IMR-90 (cell line): Measurements from ENCODE around the gene COX7A2L.

Source experiments
- BHLHE40 ChIP-seq: fragments of 150-350 bp; IDR thresholded peaks from 2 replicates; pipeline ENCODE4 v1.6.1; 2016; ENCODE audit warnings: mild to moderate bottlenecking, low read depth, low read length
- CEBPB ChIP-seq: IDR thresholded peaks from 2 replicates; pipeline ENCODE4 v1.6.1; 2012; ENCODE audit warnings: low read depth, low read length, improper control_type of control experiment
- CTCF ChIP-seq: conservative IDR thresholded peaks from 2 replicates; pipeline ENCODE4 v1.5.1; 2012; ENCODE audit warnings: mild to moderate bottlenecking, low read depth, low read length, improper control_type of control experiment
- ELK1 ChIP-seq: fragments of 150-350 bp; IDR thresholded peaks from 2 replicates; pipeline ENCODE4 v1.6.1; 2016; ENCODE audit warnings: low read depth, mild to moderate bottlenecking, low read length, moderate library complexity, borderline replicate concordance
- MAFK ChIP-seq: IDR thresholded peaks from 2 replicates; pipeline ENCODE4 v1.6.1; 2012; ENCODE audit warnings: low read depth, low read length, improper control_type of control experiment
- NFE2L2 ChIP-seq: fragments of 150-350 bp; IDR thresholded peaks from 2 replicates; pipeline ENCODE4 v1.6.1; 2016; ENCODE audit warnings: low read depth, mild to moderate bottlenecking, low read length
- POLR2A ChIP-seq: IDR thresholded peaks from 2 replicates; pipeline ENCODE4 v1.6.1; 2012; ENCODE audit warnings: mild to moderate bottlenecking, low read depth, low read length
- RAD21 ChIP-seq: IDR thresholded peaks from 2 replicates; pipeline ENCODE4 v1.6.1; 2012; ENCODE audit warnings: low read length, improper control_type of control experiment
- RFX5 ChIP-seq: IDR thresholded peaks from 2 replicates; pipeline ENCODE4 v1.8.0; 2012; ENCODE audit warnings: low read depth, mild to moderate bottlenecking, low read length, moderate library complexity
- TF ChIP-seq, protein P1 (sequence below): fragments of 150-350 bp; IDR thresholded peaks from 2 replicates; pipeline ENCODE4 v1.6.1; 2017; ENCODE audit warnings: mild to moderate bottlenecking, antibody characterized with exemption, low read length, low read depth

GRCh38 chr2:42342061-42342794 is 18.8 kb downstream of the COX7A2L start:
- TF ChIP-seq CTCF = no peak
- TF ChIP-seq MAFK = peak; percentile 78
- no peak for TF ChIP-seq NFE2L2
- no peak for TF ChIP-seq RFX5
- TF ChIP-seq CEBPB = no peak
- TF ChIP-seq POLR2A = no peak
- TF ChIP-seq, protein P1, sequence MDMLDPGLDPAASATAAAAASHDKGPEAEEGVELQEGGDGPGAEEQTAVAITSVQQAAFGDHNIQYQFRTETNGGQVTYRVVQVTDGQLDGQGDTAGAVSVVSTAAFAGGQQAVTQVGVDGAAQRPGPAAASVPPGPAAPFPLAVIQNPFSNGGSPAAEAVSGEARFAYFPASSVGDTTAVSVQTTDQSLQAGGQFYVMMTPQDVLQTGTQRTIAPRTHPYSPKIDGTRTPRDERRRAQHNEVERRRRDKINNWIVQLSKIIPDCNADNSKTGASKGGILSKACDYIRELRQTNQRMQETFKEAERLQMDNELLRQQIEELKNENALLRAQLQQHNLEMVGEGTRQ = peak; percentile 93
- TF ChIP-seq RAD21 = no peak
- TF ChIP-seq BHLHE40 = 0 out of 2 replicates have a peak, but pooled peaks have one; percentile 4
- no peak for TF ChIP-seq ELK1
